Activated CD4-positive, alpha-beta T cell treated with anti-CD3 and anti-CD28 coated beads for 36 hours (primary cell): Measurements from ENCODE around the gene TNFRSF9. TPM values are rescaled to one million over a fixed set of nuclear protein-coding genes. Genes with fewer than 3 reads are reported as not detected.
"Not testable (repeated sequence)": the region's sequence is repeated elsewhere in the genome, so short reads cannot be mapped to it uniquely, and the experiment has no call there.

Experiments
- ATAC-seq: fragments of 200-7000 bp; cut with Tn5 transposase; one replicate; pipeline ENCODE4 v1.10.0; 2021; ENCODE audit warnings: mild to moderate bottlenecking, moderate library complexity
- CTCF ChIA-PET: fragments of 350-600 bp; sonication (Branson Sonifier 250); formaldehyde crosslinking; loops from one replicate; lab custom pipeline; 2021; ENCODE audit warnings: antibody characterized with exemption; lab: Charles Lee
- POLR2A ChIA-PET: fragments of 350-600 bp; sonication (Branson Sonifier 250); formaldehyde crosslinking; loops from one replicate; lab custom pipeline; 2021; ENCODE audit warnings: antibody characterized with exemption, inconsistent platforms; lab: Charles Lee
- DNase-seq: peaks from one replicate; pipeline ENCODE4 v3.0.0-alpha.2; 2020
- H3K27ac Mint-ChIP-seq: one replicate; pipeline ENCODE4 v1.8.0; 2021; ENCODE audit warnings: mixed read lengths
- H3K27me3 Mint-ChIP-seq: one replicate; pipeline ENCODE4 v1.8.0; 2021; ENCODE audit warnings: mixed read lengths
- H3K36me3 Mint-ChIP-seq: one replicate; pipeline ENCODE4 v1.8.0; 2021; ENCODE audit warnings: low read depth, mixed read lengths
- H3K4me1 Mint-ChIP-seq: one replicate; pipeline ENCODE4 v1.8.0; 2021; ENCODE audit warnings: mixed read lengths
- H3K4me3 Mint-ChIP-seq: one replicate; pipeline ENCODE4 v1.8.0; 2021; ENCODE audit warnings: mild to moderate bottlenecking, moderate library complexity, mixed read lengths
- H3K9me3 Mint-ChIP-seq: one replicate; pipeline ENCODE4 v1.8.0; 2021; ENCODE audit warnings: low read depth, mixed read lengths
- intact Hi-C, 2 experiments: fragments of 100-400 bp; cut with DNase I in 1 of 2; cut with micrococcal nuclease in 1 of 2; formaldehyde crosslinking; loops; one replicate each; pipeline versions ENCODE4 v1.14.2 to v1.15.1; 2022 to 2024; cut with DNase I, micrococcal nuclease
- total RNA-seq, 2 experiments: library from RNA; stranded (reverse); gene quantifications; one replicate each; pipeline ENCODE4 v1.2.3, GENCODE V29; 2021

TNFRSF9 gene
- total RNA-seq, 2 experiments from 2014 or later, result 26.8 to 28.2 TPM

- intact Hi-C loops, result no loop called here
- ATAC-seq, result no peak
- Mint-ChIP-seq H3K27ac (no peak overlapping the region), H3K36me3 (peaks cover 45% of the 10 kb centered on the region), H3K27me3 (no peaks in the 10 kb centered on the region), H3K4me1 (peaks cover 3% of the 10 kb centered on the region), H3K9me3 (no peaks in the 10 kb centered on the region), H3K4me3 (no peak overlapping the region)
- DNase-seq, result no peak
- CTCF ChIA-PET, result no interaction called here
- POLR2A ChIA-PET, result no interaction called here
Observed at GRCh38 chr1:7972285-7972684, 31.6 kb upstream of the TNFRSF9 start.

- intact Hi-C loops, result no loop called here
- CTCF ChIA-PET, result interaction anchor here (1.0 kb wide), 1 partner anchor 10 kb away, joined by 3 read pairs; no protein-coding TSS in a partner anchor
- no peak for ATAC-seq
- no peak for DNase-seq
- Mint-ChIP-seq H3K36me3 (peaks cover 53% of the 10 kb centered on the region), H3K27ac (no peak overlapping the region), H3K27me3 (no peaks in the 10 kb centered on the region), H3K9me3 (no peaks in the 10 kb centered on the region), H3K4me3 (no peak overlapping the region), H3K4me1 (peaks cover 14% of the 10 kb centered on the region)
- POLR2A ChIA-PET, result no interaction called here
Observed at GRCh38 chr1:7971024-7971423, 30.4 kb upstream of the TNFRSF9 start.

- CTCF ChIA-PET, result interaction anchor here (1.2 kb wide), 1 partner anchor 9 kb away, joined by 3 read pairs; no protein-coding TSS in a partner anchor
- Mint-ChIP-seq H3K36me3 (peaks cover 58% of the 10 kb centered on the region), H3K4me1 (peaks cover 19% of the 10 kb centered on the region), H3K27me3 (no peaks in the 10 kb centered on the region), H3K4me3 (no peak overlapping the region), H3K27ac (peak overlapping the region; percentile 37), H3K9me3 (no peaks in the 10 kb centered on the region)
- ATAC-seq (no peak), DNase-seq (no peak)
- POLR2A ChIA-PET, result interaction anchor here (0.6 to 0.7 kb wide), 2 partner anchors 520 to 897 kb away, joined by 3 to 4 read pairs; no protein-coding TSS in a partner anchor
- intact Hi-C loops, result no loop called here
Observed at GRCh38 chr1:7970246-7970645, 29.6 kb upstream of the TNFRSF9 start.

GRCh38 chr1:7967651-7968050 is 27.0 kb upstream of the TNFRSF9 start:
- Mint-ChIP-seq H3K27ac (peak overlapping the region; percentile 42), H3K4me1 (peaks cover 44% of the 10 kb centered on the region), H3K36me3 (peaks cover 75% of the 10 kb centered on the region), H3K27me3 (no peaks in the 10 kb centered on the region), H3K4me3 (no peak overlapping the region), H3K9me3 (no peaks in the 10 kb centered on the region)
- ChIA-PET CTCF (interaction anchor here (0.7 kb wide), 1 partner anchor 27 kb away, joined by 3 read pairs; the partner anchor contains the start of gene TNFRSF9), POLR2A (no interaction called here)
- intact Hi-C loops, result loop anchor here in 1 of 2 experiments (10.0 kb wide), 1 partner anchor 1363 kb away; the partner anchor contains the start of gene KLHL21
- no peak for ATAC-seq
- DNase-seq, result no peak

GRCh38 chr1:7967196-7967595 is 26.6 kb upstream of the TNFRSF9 start:
- Mint-ChIP-seq H3K27me3 (no peaks in the 10 kb centered on the region), H3K9me3 (no peaks in the 10 kb centered on the region), H3K4me1 (peaks cover 44% of the 10 kb centered on the region), H3K4me3 (no peak overlapping the region), H3K27ac (peak overlapping the region; percentile 21), H3K36me3 (peaks cover 73% of the 10 kb centered on the region)
- intact Hi-C loops, result loop anchor here in 1 of 2 experiments (10.0 kb wide), 1 partner anchor 1362 kb away; the partner anchor contains the start of gene KLHL21
- CTCF ChIA-PET, result no interaction called here
- POLR2A ChIA-PET, result no interaction called here
- DNase-seq (no peak), ATAC-seq (no peak)

- ATAC-seq (no peak), DNase-seq (no peak)
- Mint-ChIP-seq H3K9me3 (no peaks in the 10 kb centered on the region), H3K4me3 (no peak overlapping the region), H3K27me3 (no peaks in the 10 kb centered on the region), H3K27ac (peak overlapping the region; percentile 6), H3K4me1 (peaks cover 51% of the 10 kb centered on the region), H3K36me3 (peaks cover 58% of the 10 kb centered on the region)
- ChIA-PET CTCF (interaction anchor here (0.7 to 3.5 kb wide), 3 partner anchors 9 to 71 kb away, joined by 3 to 21 read pairs (median 4); no protein-coding TSS in a partner anchor), POLR2A (interaction anchor here (0.6 kb wide), 1 partner anchor 12 kb away, joined by 4 read pairs; no protein-coding TSS in a partner anchor)
- intact Hi-C loops, result loop anchor here (5.0 to 10.0 kb wide), 4 partner anchors 182 to 1360 kb away; partner anchors contain the start of genes KLHL21 (in 1 of the 2), PER3 (in 1 of the 2) and RERE (in 1 of the 2)
Observed at GRCh38 chr1:7964476-7964875, 23.8 kb upstream of the TNFRSF9 start.

- POLR2A ChIA-PET, ATAC-seq, H3K27me3 Mint-ChIP-seq, H3K9me3 Mint-ChIP-seq, DNase-seq: not testable (repeated sequence)
- Mint-ChIP-seq H3K36me3 (peaks cover 53% of the 10 kb centered on the region), H3K4me3 (peak overlapping the region; percentile 100), H3K4me1 (peaks cover 54% of the 10 kb centered on the region), H3K27ac (peak overlapping the region; percentile 84)
- intact Hi-C loops, result loop anchor here (5.0 to 10.0 kb wide), 4 partner anchors 182 to 1359 kb away; partner anchors contain the start of genes KLHL21 (in 1 of the 2), PER3 (in 1 of the 2) and RERE (in 1 of the 2)
- CTCF ChIA-PET, result interaction anchor here (3.5 kb wide), 1 partner anchor 11 kb away, joined by 21 read pairs; no protein-coding TSS in a partner anchor
Observed at GRCh38 chr1:7963841-7964240, 23.2 kb upstream of the TNFRSF9 start.

- Mint-ChIP-seq H3K4me3 (peak overlapping the region; percentile 100), H3K4me1 (peaks cover 54% of the 10 kb centered on the region), H3K27ac (peak overlapping the region; percentile 84), H3K36me3 (peaks cover 52% of the 10 kb centered on the region)
- H3K9me3 Mint-ChIP-seq, H3K27me3 Mint-ChIP-seq, POLR2A ChIA-PET, DNase-seq, ATAC-seq: not testable (repeated sequence)
- CTCF ChIA-PET, result interaction anchor here (0.6 to 3.5 kb wide), 5 partner anchors 12 to 210 kb away, joined by 3 to 21 read pairs (median 4); partner anchors contain the start of gene TNFRSF9
- intact Hi-C loops, result loop anchor here (5.0 to 10.0 kb wide), 4 partner anchors 181 to 1359 kb away; partner anchors contain the start of genes KLHL21 (in 1 of the 2), PER3 (in 1 of the 2) and RERE (in 1 of the 2)
Observed at GRCh38 chr1:7963378-7963730, 22.7 kb upstream of the TNFRSF9 start.

GRCh38 chr1:7962636-7963377 is 22.2 kb upstream of the TNFRSF9 start:
- ChIA-PET CTCF (interaction anchor here (0.6 to 3.5 kb wide), 5 partner anchors 12 to 209 kb away, joined by 3 to 21 read pairs (median 4); partner anchors contain the start of gene TNFRSF9), POLR2A (interaction anchor here (2.2 kb wide), 1 partner anchor 14 kb away, joined by 18 read pairs; no protein-coding TSS in a partner anchor)
- ATAC-seq (no peak), DNase-seq (no peak)
- intact Hi-C loops, result loop anchor here (5.0 to 10.0 kb wide), 4 partner anchors 181 to 1358 kb away; partner anchors contain the start of genes KLHL21 (in 1 of the 2), PER3 (in 1 of the 2) and RERE (in 1 of the 2)
- Mint-ChIP-seq H3K27me3 (no peaks in the 10 kb centered on the region), H3K27ac (peak overlapping the region; percentile 100), H3K9me3 (no peaks in the 10 kb centered on the region), H3K36me3 (peaks cover 52% of the 10 kb centered on the region), H3K4me3 (peak overlapping the region; percentile 100), H3K4me1 (peaks cover 54% of the 10 kb centered on the region)

GRCh38 chr1:7962014-7962335 is 21.3 kb upstream of the TNFRSF9 start:
- Mint-ChIP-seq H3K9me3 (no peaks in the 10 kb centered on the region), H3K27ac (peak overlapping the region; percentile 100), H3K4me1 (peaks cover 52% of the 10 kb centered on the region), H3K36me3 (peaks cover 47% of the 10 kb centered on the region), H3K27me3 (no peaks in the 10 kb centered on the region), H3K4me3 (peak overlapping the region; percentile 100)
- ChIA-PET CTCF (interaction anchor here (0.7 to 3.5 kb wide), 2 partner anchors 13 to 686 kb away, joined by 3 to 21 read pairs; no protein-coding TSS in a partner anchor), POLR2A (interaction anchor here (0.6 to 2.2 kb wide), 2 partner anchors 13 to 901 kb away, joined by 3 to 18 read pairs; no protein-coding TSS in a partner anchor)
- DNase-seq (no peak), ATAC-seq (peak; percentile 3)
- intact Hi-C loops, result loop anchor here (5.0 to 10.0 kb wide), 4 partner anchors 180 to 1357 kb away; partner anchors contain the start of genes KLHL21 (in 1 of the 2), PER3 (in 1 of the 2) and RERE (in 1 of the 2)
